ENCODE measurements around the gene CDT1. TPM values are rescaled to one million over a fixed set of nuclear protein-coding genes. Genes with fewer than 3 reads are reported as not detected.

Gene CDT1
- total and polyA plus RNA-seq, 12 donors: 0.29 to 5.7 (median 1.6) TPM; not detected in 1

- H3K4me3 ChIP-seq: no peak overlapping the region
- peaks cover 0 to 12% of the 10 kb centered on the region in 2 donors for H3K4me1 ChIP-seq (replicated peaks in 1 of 2)
- no peaks in the 10 kb centered on the region for H3K9me3 ChIP-seq (replicated peaks in 1 of 3)
- intact Hi-C loops (cut with DNase I): no loop called here
- H3K27me3 ChIP-seq: no peaks in the 10 kb centered on the region
- DNase-seq: no peak
- WGBS, 4 donors: 70 to 89% (median 77%) methylated on average over 6 of the region's 6 CpGs
- no peak overlapping the region for H3K27ac ChIP-seq
- TF ChIP-seq POLR2A (IDR thresholded peaks at IDR 0.05): no peak
- TF ChIP-seq, protein P1, sequence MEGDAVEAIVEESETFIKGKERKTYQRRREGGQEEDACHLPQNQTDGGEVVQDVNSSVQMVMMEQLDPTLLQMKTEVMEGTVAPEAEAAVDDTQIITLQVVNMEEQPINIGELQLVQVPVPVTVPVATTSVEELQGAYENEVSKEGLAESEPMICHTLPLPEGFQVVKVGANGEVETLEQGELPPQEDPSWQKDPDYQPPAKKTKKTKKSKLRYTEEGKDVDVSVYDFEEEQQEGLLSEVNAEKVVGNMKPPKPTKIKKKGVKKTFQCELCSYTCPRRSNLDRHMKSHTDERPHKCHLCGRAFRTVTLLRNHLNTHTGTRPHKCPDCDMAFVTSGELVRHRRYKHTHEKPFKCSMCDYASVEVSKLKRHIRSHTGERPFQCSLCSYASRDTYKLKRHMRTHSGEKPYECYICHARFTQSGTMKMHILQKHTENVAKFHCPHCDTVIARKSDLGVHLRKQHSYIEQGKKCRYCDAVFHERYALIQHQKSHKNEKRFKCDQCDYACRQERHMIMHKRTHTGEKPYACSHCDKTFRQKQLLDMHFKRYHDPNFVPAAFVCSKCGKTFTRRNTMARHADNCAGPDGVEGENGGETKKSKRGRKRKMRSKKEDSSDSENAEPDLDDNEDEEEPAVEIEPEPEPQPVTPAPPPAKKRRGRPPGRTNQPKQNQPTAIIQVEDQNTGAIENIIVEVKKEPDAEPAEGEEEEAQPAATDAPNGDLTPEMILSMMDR (IDR thresholded peaks at IDR 0.05): no peak
- no peaks in the 10 kb centered on the region for H3K36me3 ChIP-seq (replicated peaks in 1 of 2)
Observed at GRCh38 chr16:88800277-88800592, 3.4 kb upstream of the CDT1 start.

DNA sequence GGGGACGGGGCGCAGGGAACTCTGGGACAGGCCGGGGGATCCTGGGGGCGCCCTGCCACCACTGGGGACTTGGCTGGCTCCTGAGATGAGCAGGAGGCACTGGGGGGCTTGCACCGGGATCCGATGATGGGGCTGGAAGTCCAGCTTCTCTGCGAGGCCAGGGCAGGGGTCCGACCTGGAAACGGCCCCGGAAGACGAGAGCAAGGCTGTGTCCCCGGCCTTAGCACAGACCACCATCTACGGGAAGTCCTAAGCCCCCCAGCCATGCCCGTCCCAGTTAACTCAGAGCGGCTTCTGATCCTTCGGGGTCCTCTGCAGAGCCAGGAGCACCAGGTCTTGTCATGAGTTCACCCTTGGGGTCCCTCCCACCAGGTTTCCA is 573 bp downstream of the CDT1 start:
- Histone ChIP-seq H3K4me3 (peak overlapping the region in 1 of 4 donors; percentile 75), H3K4me1 (replicated peaks in 1 of 2) (peaks cover 0 to 12% of the 10 kb centered on the region in 2 donors), H3K9me3 (replicated peaks in 1 of 3) (no peaks in the 10 kb centered on the region), H3K27ac (no peak overlapping the region), H3K27me3 (no peaks in the 10 kb centered on the region), H3K36me3 (replicated peaks in 1 of 2) (no peaks in the 10 kb centered on the region)
- intact Hi-C loops (cut with DNase I): no loop called here
- 2 to 8% (median 4%) methylated on average over 5 to 16 of the region's 16 CpGs for WGBS, 4 donors
- no peak for DNase-seq
- TF ChIP-seq, protein P1 (IDR thresholded peaks at IDR 0.05): no peak
- no peak for TF ChIP-seq POLR2A (IDR thresholded peaks at IDR 0.05)

GRCh38 chr16:88804552-88805339 is 1.2 kb downstream of the CDT1 start:
- peak in 1 of 7 donors; percentile 48 for DNase-seq
- WGBS, 4 donors: 3 to 31% (median 22%) methylated on average over 11 to 39 of the region's 39 CpGs
- Histone ChIP-seq H3K36me3 (replicated peaks in 1 of 2) (no peaks in the 10 kb centered on the region), H3K27me3 (no peaks in the 10 kb centered on the region), H3K27ac (no peak overlapping the region), H3K4me1 (replicated peaks in 1 of 2) (peaks cover 1 to 16% of the 10 kb centered on the region in 2 donors), H3K4me3 (no peak overlapping the region), H3K9me3 (replicated peaks in 1 of 3) (no peaks in the 10 kb centered on the region)
- intact Hi-C loops (cut with DNase I): no loop called here
- TF ChIP-seq, protein P1 (IDR thresholded peaks at IDR 0.05): no peak
- no peak for TF ChIP-seq POLR2A (IDR thresholded peaks at IDR 0.05)

DNA sequence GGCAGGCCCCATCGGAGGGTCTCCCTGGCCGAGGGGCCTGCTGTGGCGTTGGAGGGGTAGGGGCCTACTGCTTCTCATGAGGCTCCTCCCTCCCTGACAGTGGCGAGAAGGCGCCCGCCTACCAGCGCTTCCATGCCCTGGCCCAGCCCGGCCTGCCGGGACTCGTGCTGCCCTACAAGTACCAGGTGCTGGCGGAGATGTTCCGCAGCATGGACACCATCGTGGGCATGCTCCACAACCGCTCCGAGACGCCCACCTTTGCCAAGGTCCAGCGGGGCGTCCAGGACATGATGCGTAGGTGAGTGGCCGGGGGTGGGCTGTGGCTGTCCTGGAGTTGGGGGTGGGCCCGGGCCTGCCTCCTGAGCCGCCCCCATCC is 1.7 kb downstream of the CDT1 start:
- TF ChIP-seq POLR2A (IDR thresholded peaks at IDR 0.05): no peak
- TF ChIP-seq, protein P1 (IDR thresholded peaks at IDR 0.05): no peak
- Histone ChIP-seq H3K4me1 (replicated peaks in 1 of 2) (peaks cover 7 to 22% of the 10 kb centered on the region in 2 donors), H3K27ac (no peak overlapping the region), H3K27me3 (no peaks in the 10 kb centered on the region), H3K9me3 (replicated peaks in 1 of 3) (no peaks in the 10 kb centered on the region), H3K36me3 (replicated peaks in 1 of 2) (no peaks in the 10 kb centered on the region), H3K4me3 (no peak overlapping the region)
- no peak for DNase-seq
- intact Hi-C loops (cut with DNase I): no loop called here
- 73% methylated on average over 22 of the region's 22 CpGs; no CpG with 5 or more reads in 2 of the 4 donors for WGBS, 4 donors
